GM18498 (cell line): Measurements from ENCODE around the gene PET100.
A peak's percentile ranks its signal among the peaks of the same experiment; 100 is the strongest.

Experiments used
- ATAC-seq: cut with Tn5 transposase; IDR thresholded peaks from one replicate; pipeline ENCODE4 v1.9.1; 2021; ENCODE audit warnings: mild to moderate bottlenecking, moderate library complexity; ENCODE audit not compliant: unreplicated experiment

The PET100 gene

GRCh38 chr19:7647156-7647555 lies 17.6 kb downstream of the PET100 start:
- ATAC-seq, result no peak

- ATAC-seq, result no peak
These were observed 18.8 kb downstream of the PET100 start for GRCh38 chr19:7648265-7649014.

GRCh38 chr19:7650148-7650547 lies 20.6 kb downstream of the PET100 start:
- ATAC-seq, result no peak

- ATAC-seq, result peak; percentile 48
These were observed 22.6 kb downstream of the PET100 start for GRCh38 chr19:7652061-7652641.

GRCh38 chr19:7654401-7654800 lies 24.8 kb downstream of the PET100 start:
- ATAC-seq, result no peak

- ATAC-seq, result no peak
These were observed 26.0 kb downstream of the PET100 start for GRCh38 chr19:7655581-7655980.

GRCh38 chr19:7657131-7657751 lies 27.6 kb downstream of the PET100 start:
- no peak for ATAC-seq

GRCh38 chr19:7658219-7658686 lies 28.7 kb downstream of the PET100 start:
- ATAC-seq, result peak; percentile 91

GRCh38 chr19:7661744-7662538 lies 32.3 kb downstream of the PET100 start:
- no peak for ATAC-seq

GRCh38 chr19:7662657-7663056 lies 33.1 kb downstream of the PET100 start:
- ATAC-seq, result no peak

GRCh38 chr19:7663706-7664105 lies 34.1 kb downstream of the PET100 start:
- ATAC-seq, result no peak

GRCh38 chr19:7665076-7665475 lies 35.5 kb downstream of the PET100 start:
- ATAC-seq, result no peak

- no peak for ATAC-seq
These were observed 39.2 kb downstream of the PET100 start, which contains the start of gene RETN for GRCh38 chr19:7668842-7669241. Gene RETN, plus strand, starts transcription at chr19:7669049. Its CDS starts 278 bp downstream, at chr19:7669327.

- ATAC-seq, result no peak
These were observed 40.0 kb downstream of the PET100 start for GRCh38 chr19:7669641-7670040.

GRCh38 chr19:7670150-7670783 lies 40.7 kb downstream of the PET100 start:
- ATAC-seq, result no peak

GRCh38 chr19:7670790-7671189 lies 41.2 kb downstream of the PET100 start:
- no peak for ATAC-seq

GRCh38 chr19:7672522-7672921 lies 42.9 kb downstream of the PET100 start:
- ATAC-seq, result no peak

- ATAC-seq, result no peak
These were observed 44.7 kb downstream of the PET100 start for GRCh38 chr19:7674010-7675005.

GRCh38 chr19:7676376-7676775 lies 46.8 kb downstream of the PET100 start:
- no peak for ATAC-seq
